Memory B cell (primary cell): Measurements from ENCODE around the gene DISP3.

Experiments
- ATAC-seq: fragments of 150-1000 bp; cut with Tn5 transposase; 2 replicates; pipeline ENCODE4 v1.10.0; 2021; ENCODE audit warnings: low read depth, mild to moderate bottlenecking, moderate library complexity
- DNase-seq, 2 donors: peaks; one replicate each; pipeline ENCODE4 v3.0.0; 2022; ENCODE audit warnings: low spot score in 2 of 2
- H3K27ac Mint-ChIP-seq: one replicate; pipeline ENCODE4 v1.8.0; 2022; ENCODE audit warnings: mild to moderate bottlenecking, moderate library complexity, mixed read lengths
- H3K27me3 Mint-ChIP-seq: one replicate; pipeline ENCODE4 v1.8.0; 2022; ENCODE audit warnings: mixed read lengths
- H3K36me3 Mint-ChIP-seq: one replicate; pipeline ENCODE4 v1.8.0; 2022; ENCODE audit warnings: mild to moderate bottlenecking, mixed read lengths
- H3K4me1 Mint-ChIP-seq: one replicate; pipeline ENCODE4 v1.8.0; 2022; ENCODE audit warnings: mixed read lengths
- H3K4me3 Mint-ChIP-seq: one replicate; pipeline ENCODE4 v1.8.0; 2022; ENCODE audit warnings: mild to moderate bottlenecking, moderate library complexity, mixed read lengths
- H3K9me3 Mint-ChIP-seq: one replicate; pipeline ENCODE4 v1.8.0; 2022; ENCODE audit warnings: mixed read lengths

The DISP3 gene

DNA sequence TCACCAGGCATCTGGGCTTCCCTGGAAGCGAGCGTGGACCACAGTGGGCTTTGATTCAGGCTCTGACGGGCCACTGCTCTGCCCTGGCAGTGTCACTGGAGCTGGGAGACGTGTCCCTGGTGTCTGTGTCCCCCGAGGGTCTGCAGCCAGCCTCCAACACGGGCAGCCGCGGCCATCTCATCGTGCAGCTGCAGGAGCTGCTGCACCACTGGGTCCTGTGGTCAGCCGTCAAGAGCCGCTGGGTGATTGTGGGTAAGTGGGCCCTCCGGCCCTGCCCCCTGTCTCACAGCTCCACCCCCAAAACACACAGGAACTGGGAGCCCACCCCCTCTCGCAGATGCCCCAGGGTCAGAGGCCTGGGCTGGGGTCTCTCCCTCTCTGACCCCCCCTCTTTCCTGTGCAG is 40.7 kb downstream of the DISP3 start:
- H3K4me3 Mint-ChIP-seq: no peak overlapping the region
- no peak overlapping the region for H3K27ac Mint-ChIP-seq
- H3K9me3 Mint-ChIP-seq: no peaks in the 10 kb centered on the region
- ATAC-seq (no peak), DNase-seq (no peak)
- H3K27me3 Mint-ChIP-seq: peaks cover 8% of the 10 kb centered on the region
- H3K36me3 Mint-ChIP-seq: no peaks in the 10 kb centered on the region
- no peaks in the 10 kb centered on the region for H3K4me1 Mint-ChIP-seq

DNA sequence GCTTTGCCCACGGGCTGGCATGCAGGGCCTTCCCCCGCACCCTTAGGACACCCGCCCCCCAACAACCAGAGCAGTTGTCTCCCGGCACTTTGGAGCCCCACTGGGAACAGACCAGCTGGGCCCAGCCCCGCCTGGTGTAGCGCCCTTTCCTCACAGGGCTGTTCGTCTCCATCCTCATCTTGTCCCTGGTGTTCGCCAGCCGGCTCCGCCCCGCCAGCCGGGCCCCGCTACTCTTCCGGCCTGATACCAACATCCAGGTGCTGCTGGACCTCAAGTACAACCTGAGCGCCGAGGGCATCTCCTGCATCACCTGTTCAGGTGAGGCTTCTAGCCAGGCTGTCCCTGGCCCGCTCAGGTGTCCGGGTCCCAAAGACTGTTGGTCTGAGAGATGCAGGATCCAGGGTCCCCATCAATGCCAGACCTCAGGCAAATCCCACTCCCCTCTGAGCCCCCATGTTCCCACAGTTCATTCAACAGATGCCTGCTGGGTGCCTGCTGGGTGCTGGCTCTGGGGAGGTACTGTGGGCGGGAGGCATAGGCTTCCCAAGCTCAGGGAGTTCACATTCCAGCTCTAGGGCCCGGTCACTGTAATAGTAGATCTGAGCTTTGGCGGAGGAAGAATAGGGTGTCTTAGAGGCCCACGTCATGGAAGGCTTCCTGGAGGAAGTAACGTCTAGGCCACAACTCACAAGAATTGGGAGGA is 41.7 kb downstream of the DISP3 start:
- DNase-seq (no peak), ATAC-seq (no peak)
- no peaks in the 10 kb centered on the region for H3K36me3 Mint-ChIP-seq
- H3K4me3 Mint-ChIP-seq: no peak overlapping the region
- H3K9me3 Mint-ChIP-seq: no peaks in the 10 kb centered on the region
- no peak overlapping the region for H3K27ac Mint-ChIP-seq
- no peaks in the 10 kb centered on the region for H3K4me1 Mint-ChIP-seq
- H3K27me3 Mint-ChIP-seq: peaks cover 8% of the 10 kb centered on the region

DNA sequence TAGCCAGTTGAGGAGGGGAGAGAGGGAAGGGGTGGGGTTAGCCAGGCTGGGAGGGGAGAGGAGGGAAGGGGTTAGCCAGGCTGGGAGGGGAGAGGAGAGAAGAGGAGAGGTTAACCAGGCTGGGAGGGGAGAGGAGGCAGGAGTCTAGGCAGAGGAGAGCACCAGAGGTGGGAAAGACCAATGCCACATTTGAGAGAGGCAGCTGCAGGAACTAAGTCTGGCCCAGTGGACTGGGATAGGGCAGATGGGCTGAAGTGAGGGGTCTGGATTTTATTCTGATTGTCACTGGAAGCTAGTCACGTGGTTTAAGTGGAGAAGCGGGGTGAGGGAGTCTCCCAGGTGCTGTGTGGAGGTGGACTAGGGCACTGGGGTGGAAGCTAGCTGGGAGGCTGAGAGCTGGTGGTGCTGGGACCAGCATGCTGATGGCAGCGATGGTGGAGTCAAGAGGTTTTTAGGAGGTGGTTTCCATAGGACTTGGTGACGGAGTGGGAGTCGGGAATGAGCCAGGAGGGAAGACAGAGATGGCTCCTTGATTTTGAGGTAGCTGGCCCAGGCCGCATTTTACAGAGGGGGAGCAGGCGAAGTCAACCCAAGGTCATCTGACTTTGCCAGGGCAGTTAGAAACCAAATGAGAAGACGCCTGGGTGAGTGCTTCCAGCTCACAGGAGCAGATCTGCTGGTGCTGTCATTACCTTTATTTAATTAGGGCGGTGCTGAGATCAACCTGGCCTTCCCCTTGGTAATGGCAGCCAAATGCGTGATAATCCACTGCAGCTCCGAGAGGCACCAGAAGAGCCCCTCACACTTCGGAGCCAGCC is 42.8 kb downstream of the DISP3 start:
- Mint-ChIP-seq H3K27ac (no peak overlapping the region), H3K4me1 (no peaks in the 10 kb centered on the region), H3K9me3 (no peaks in the 10 kb centered on the region), H3K36me3 (no peaks in the 10 kb centered on the region), H3K27me3 (peaks cover 8% of the 10 kb centered on the region), H3K4me3 (no peak overlapping the region)
- ATAC-seq (no peak), DNase-seq (no peak)

DNA sequence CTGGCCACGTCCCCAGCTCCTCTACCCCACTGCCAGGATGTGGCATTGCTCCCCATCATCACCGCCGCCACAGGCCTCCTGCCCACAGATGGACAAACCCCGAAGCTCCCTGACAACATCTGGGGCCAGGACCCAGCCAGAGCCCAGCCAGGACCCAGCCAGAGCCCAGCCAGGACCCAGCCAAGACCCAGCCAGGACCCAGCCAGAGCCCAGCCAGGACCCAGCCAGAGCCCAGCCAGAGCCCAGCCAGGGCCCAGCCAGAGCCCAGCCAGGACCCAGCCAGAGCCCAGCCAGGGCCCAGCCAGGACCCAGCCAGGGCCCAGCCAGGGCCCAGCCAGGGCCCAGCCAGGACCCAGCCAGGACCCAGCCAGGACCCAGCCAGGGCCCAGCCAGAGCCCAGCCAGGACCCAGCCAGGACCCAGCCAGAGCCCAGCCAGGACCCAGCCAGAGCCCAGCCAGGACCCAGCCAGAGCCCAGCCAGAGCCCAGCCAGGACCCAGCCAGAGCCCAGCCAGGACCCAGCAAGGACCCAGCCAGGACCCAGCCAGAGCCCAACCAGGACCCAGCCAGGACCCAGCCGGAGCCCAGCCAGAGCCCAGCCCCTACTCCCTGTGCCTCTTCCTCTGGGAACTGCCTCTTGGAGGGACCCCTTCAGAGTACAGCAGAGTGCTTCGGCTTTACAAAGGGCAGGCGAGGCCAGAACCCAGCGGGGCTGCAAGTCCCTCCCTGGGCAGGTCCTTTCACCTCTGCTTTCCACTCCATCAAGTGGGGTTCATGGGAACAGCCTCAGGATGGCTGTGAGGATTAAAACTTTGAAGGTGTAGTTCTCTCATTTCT is 43.7 kb downstream of the DISP3 start:
- Mint-ChIP-seq H3K4me1 (no peaks in the 10 kb centered on the region), H3K27me3 (peaks cover 8% of the 10 kb centered on the region), H3K27ac (no peak overlapping the region), H3K9me3 (no peaks in the 10 kb centered on the region), H3K36me3 (no peaks in the 10 kb centered on the region), H3K4me3 (no peak overlapping the region)
- DNase-seq (no peak), ATAC-seq (no peak)

DNA sequence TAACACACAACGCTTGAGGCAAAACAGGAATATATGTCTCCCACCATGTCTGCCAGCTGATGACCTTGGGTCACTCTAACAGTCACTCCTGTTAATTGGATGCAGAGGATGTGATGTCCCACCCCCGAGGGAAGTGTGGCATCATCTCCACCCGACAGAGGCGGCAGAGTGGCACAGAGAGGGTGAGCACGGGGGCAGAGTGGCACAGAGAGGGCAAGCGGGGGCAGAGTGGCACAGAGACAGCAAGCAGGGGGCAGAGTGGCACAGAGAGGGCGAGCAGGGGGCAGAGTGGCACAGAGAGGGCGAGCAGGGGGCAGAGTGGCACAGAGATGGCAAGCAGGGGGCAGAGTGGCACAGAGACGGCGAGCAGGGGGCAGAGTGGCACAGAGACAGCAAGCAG is 44.3 kb downstream of the DISP3 start:
- H3K4me3 Mint-ChIP-seq: no peak overlapping the region
- peaks cover 10% of the 10 kb centered on the region for H3K27me3 Mint-ChIP-seq
- no peaks in the 10 kb centered on the region for H3K36me3 Mint-ChIP-seq
- H3K9me3 Mint-ChIP-seq: no peaks in the 10 kb centered on the region
- H3K27ac Mint-ChIP-seq: no peak overlapping the region
- ATAC-seq (no peak), DNase-seq (no peak)
- no peaks in the 10 kb centered on the region for H3K4me1 Mint-ChIP-seq

DNA sequence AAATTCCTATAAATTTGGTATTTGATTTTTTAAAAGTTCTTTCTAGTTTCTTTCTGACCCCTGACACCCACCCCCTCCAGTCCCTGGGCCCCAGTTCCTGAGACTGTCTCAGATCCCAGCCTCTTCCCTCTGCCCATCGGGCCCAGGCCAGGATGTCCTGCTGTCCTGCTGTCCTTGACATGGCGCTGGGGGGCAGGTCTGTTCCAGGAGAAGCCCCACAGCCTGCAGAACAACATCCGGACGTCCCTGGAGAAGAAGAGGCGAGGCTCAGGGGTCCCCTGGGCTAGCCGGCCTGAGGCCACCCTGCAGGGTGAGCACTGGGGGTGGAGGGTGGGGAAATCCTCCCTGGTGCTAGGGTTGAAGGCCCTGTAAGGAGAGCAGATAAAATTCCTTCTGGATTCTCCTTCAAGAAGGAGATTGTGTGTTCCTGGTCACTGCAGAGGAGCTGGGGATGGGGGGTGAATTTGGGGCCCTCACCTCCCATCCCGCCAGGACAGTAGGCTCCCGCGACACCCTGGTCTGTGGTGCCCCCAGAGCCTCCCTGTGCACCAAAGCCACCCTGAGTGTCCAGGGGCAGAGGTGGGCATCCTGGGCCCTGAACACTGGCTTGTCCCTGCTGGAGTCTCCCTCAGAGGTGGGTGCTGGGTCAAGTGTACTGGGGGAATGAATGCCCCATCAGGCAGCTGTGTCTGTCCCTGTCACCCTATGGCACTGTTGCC is 45.0 kb downstream of the DISP3 start:
- Mint-ChIP-seq H3K36me3 (no peaks in the 10 kb centered on the region), H3K9me3 (no peaks in the 10 kb centered on the region), H3K4me1 (no peaks in the 10 kb centered on the region), H3K4me3 (no peak overlapping the region), H3K27ac (no peak overlapping the region), H3K27me3 (peaks cover 10% of the 10 kb centered on the region)
- ATAC-seq: no peak
- no peak for DNase-seq

DNA sequence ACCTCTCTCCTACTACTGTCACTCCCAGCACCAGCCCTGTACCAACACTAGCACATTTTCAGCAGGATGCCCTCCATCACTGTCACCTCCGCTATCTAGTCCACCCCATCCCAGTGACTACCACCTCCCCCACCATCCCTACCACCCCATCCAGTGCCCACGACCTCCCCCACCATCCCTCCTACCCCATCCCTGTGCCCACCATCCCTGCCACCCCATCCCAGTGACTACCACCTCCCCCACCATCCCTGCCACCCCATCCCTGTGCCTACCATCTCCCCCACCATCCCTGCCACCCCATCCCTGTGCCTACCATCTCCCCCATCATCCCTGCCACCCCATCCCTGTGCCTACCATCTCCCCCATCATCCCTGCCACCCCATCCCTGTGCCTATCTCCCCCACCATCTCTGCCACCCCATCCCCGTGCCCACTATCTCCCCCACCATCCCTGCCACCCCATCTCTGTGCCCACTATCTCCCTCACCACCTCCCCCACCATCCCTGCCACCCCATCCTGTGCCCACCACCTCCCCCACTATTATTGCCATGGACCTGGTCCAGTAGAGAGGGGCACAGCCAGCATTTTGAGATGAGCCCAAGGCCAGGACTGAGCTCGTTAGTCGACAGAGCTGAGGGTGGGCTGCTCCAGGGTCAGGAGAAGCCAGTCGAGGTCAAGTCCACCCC is 45.7 kb downstream of the DISP3 start:
- Mint-ChIP-seq H3K4me1 (no peaks in the 10 kb centered on the region), H3K36me3 (no peaks in the 10 kb centered on the region), H3K27me3 (peaks cover 10% of the 10 kb centered on the region), H3K27ac (no peak overlapping the region), H3K9me3 (no peaks in the 10 kb centered on the region), H3K4me3 (no peak overlapping the region)
- DNase-seq: no peak
- no peak for ATAC-seq

DNA sequence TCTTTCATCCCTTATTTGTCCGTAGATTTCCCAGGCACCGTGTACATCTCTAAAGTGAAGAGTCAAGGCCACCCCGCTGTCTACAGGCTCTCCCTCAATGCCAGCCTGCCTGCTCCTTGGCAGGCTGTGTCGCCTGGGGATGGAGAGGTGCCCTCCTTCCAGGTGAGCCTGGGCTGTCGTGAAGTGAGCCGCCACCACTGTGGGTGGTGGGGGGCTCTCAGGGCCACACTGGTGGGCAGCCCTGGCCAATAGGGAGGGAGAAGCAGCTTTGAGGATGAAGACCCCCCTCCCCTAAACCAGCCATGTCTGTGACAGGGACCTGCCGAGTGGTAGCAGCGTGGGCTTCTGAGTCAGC is 46.2 kb downstream of the DISP3 start:
- Mint-ChIP-seq H3K27me3 (peaks cover 10% of the 10 kb centered on the region), H3K4me3 (no peak overlapping the region), H3K9me3 (no peaks in the 10 kb centered on the region), H3K36me3 (no peaks in the 10 kb centered on the region), H3K27ac (no peak overlapping the region), H3K4me1 (no peaks in the 10 kb centered on the region)
- DNase-seq (no peak), ATAC-seq (no peak)

DNA sequence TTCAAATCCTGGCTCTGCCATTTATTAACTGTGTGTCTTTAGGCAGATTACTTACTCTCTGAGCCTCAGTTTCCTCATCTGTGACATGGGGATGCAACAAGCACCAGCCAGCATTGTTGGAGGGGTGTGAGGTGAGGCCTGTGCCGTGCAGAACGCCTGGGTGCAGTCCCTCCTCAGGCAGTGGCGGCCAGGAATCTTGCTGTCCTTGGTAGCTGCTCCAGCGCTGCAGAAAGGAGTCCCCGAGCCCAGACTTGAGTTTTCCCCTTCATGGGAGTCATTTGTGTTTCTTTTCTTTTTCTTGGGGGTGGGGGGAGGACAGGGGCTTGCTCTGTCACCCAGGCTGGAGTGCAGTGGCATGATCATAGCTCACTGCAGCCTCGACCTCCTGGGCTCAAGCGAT is 46.6 kb downstream of the DISP3 start:
- H3K27ac Mint-ChIP-seq: no peak overlapping the region
- no peaks in the 10 kb centered on the region for H3K9me3 Mint-ChIP-seq
- no peaks in the 10 kb centered on the region for H3K36me3 Mint-ChIP-seq
- no peaks in the 10 kb centered on the region for H3K4me1 Mint-ChIP-seq
- no peak for DNase-seq
- ATAC-seq: no peak
- H3K4me3 Mint-ChIP-seq: no peak overlapping the region
- H3K27me3 Mint-ChIP-seq: peaks cover 10% of the 10 kb centered on the region

DNA sequence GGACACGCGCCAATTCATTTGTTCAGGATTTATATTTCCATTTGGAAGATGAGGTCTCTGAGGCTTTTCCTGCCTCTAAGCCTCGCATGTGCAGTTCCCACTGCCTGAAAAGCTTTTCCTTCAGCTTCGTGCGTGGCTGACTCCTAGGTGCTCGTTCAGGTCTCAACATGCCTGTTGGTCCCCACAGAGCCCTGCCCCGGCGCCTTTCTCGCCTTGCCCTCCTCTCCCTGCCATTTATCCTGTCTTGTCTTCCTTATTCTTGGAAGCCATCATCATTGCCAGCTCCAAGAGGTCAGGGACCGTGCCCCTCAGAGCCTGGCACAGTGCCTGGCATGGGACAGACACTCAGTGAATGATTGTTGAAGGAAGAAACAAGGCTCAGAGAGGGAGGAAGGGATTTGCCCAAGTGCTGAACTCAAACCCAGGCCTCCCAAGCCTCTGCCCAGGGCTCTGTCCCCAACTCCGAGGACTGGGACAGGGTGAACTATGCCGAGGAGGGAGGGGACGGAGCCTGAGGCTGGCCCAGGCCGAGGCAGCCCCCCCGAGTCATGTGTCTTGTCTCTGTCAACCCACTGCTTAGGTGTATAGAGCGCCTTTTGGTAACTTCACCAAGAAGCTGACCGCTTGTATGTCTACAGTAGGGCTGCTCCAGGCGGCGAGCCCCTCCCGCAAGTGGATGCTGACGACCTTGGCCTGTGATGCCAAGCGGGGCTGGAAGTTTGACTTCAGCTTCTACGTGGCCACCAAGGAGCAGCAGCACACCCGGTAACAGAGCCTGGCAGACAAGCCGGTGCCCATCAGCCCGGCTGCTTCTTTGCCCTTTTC is 47.3 kb downstream of the DISP3 start:
- Mint-ChIP-seq H3K36me3 (no peaks in the 10 kb centered on the region), H3K27me3 (peaks cover 8% of the 10 kb centered on the region), H3K27ac (no peak overlapping the region), H3K4me3 (no peak overlapping the region), H3K9me3 (no peaks in the 10 kb centered on the region), H3K4me1 (no peaks in the 10 kb centered on the region)
- no peak for ATAC-seq
- no peak for DNase-seq

DNA sequence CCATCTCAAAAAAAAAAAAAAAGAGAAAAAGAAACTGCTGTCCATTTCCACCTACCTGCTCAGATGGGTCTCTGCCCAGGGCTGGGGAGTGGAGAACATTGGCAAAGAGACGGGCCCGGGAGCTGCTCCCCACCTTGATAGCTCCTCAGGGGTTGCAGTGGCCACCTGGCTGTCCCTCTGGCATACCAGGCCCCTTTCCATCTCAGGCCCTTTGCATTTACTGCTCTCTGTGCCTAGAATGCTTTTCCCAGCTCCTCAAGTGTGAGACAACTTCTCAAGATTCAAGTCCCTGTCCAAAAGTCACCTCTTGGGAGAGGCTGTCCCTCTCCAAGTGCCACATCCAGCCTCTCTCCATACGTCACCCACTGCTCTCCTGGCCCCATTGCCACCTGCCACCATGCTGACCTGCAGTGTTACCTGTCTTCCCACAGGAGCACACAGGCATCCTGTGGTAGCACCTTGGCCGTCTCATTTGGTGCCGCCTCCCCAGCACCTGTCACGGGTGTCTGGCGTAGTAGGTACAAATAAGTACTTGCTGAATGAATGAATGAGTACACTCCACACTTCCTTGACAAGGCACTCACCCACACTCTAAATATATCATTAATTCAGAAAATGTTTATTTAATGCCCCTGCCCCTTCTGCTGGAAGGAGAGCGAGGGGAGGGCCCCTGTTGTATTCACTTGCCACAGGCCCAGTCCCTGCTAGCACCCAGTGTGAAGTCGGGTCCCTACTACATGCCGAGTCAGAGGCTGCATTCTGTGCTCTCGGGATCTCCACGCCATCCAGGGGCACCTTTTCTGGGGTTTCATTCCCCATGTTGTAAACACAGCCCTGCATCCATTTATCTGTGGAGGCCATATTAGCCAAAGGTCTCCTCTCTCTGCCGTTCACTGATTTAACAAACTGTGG is 48.8 kb downstream of the DISP3 start:
- H3K36me3 Mint-ChIP-seq: no peaks in the 10 kb centered on the region
- H3K9me3 Mint-ChIP-seq: no peaks in the 10 kb centered on the region
- H3K27ac Mint-ChIP-seq: no peak overlapping the region
- H3K27me3 Mint-ChIP-seq: peaks cover 4% of the 10 kb centered on the region
- no peak overlapping the region for H3K4me3 Mint-ChIP-seq
- DNase-seq (no peak), ATAC-seq (no peak)
- H3K4me1 Mint-ChIP-seq: no peaks in the 10 kb centered on the region

DNA sequence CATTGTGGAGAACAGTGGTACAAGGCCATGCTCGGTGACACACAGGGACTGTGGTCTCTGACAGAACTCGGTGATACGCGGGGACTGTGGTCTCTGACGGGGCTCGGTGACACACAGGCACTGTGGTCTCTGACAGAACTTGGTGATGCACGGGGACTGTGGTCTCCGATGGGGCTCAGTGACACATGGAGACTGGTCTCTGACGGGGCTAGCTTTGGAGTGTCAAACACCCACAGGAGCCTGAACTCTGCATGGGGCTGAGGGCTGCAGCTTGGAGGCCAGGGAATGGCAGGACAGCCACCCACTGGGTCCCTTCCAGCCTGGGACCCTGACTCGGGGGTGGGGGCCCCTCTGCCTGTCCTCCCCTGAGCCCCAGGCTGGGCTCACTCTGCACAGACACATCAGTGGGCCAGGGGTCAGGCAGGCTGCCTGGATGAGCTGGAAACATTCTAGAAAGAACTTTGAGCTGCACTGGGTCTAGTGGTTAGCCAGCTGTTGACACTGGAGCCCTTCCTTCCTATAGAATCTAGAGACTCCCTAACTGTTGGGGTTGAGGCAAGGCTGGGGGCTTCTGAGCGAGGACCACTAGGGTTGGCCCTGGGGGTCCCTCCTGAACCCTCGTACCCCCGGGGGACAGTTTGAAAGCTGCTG is 49.8 kb downstream of the DISP3 start:
- no peak overlapping the region for H3K4me3 Mint-ChIP-seq
- H3K9me3 Mint-ChIP-seq: no peaks in the 10 kb centered on the region
- DNase-seq: no peak
- H3K4me1 Mint-ChIP-seq: no peaks in the 10 kb centered on the region
- no peak overlapping the region for H3K27ac Mint-ChIP-seq
- ATAC-seq: no peak
- H3K27me3 Mint-ChIP-seq: peaks cover 4% of the 10 kb centered on the region
- H3K36me3 Mint-ChIP-seq: no peaks in the 10 kb centered on the region
